GM18499 (cell line): Measurements from ENCODE around the gene PRR14.
"Not testable (repeated sequence)": the region's sequence is repeated elsewhere in the genome, so short reads cannot be mapped to it uniquely, and the experiment has no call there.

Source experiments
- ATAC-seq: cut with Tn5 transposase; IDR thresholded peaks from one replicate; pipeline ENCODE4 v1.9.1; 2021; ENCODE audit warnings: moderate number of reproducible peaks; ENCODE audit not compliant: insufficient read depth, unreplicated experiment

The PRR14 gene

GRCh38 chr16:30628628-30629540, 21.9 kb upstream of the PRR14 start:
- no peak for ATAC-seq

GRCh38 chr16:30632454-30632853, 18.3 kb upstream of the PRR14 start:
- ATAC-seq: not testable (repeated sequence)

- ATAC-seq: no peak
These were observed 17.2 kb upstream of the PRR14 start for GRCh38 chr16:30633526-30633925.

GRCh38 chr16:30636599-30636998, 14.2 kb upstream of the PRR14 start:
- no peak for ATAC-seq

GRCh38 chr16:30637139-30637538, 13.6 kb upstream of the PRR14 start:
- ATAC-seq: not testable (repeated sequence)

GRCh38 chr16:30637944-30638343, 12.8 kb upstream of the PRR14 start:
- no peak for ATAC-seq

GRCh38 chr16:30641378-30641982, 9.3 kb upstream of the PRR14 start:
- no peak for ATAC-seq

GRCh38 chr16:30644334-30644830, 6.4 kb upstream of the PRR14 start:
- no peak for ATAC-seq

GRCh38 chr16:30645727-30646126, 5.0 kb upstream of the PRR14 start:
- ATAC-seq: no peak

GRCh38 chr16:30647274-30647571, 3.5 kb upstream of the PRR14 start:
- no peak for ATAC-seq

GRCh38 chr16:30649725-30650368, 913 bp upstream of the PRR14 start:
- no peak for ATAC-seq

GRCh38 chr16:30651124-30652004, 604 bp downstream of the PRR14 start:
- no peak for ATAC-seq

- ATAC-seq: no peak
These were observed 1.2 kb downstream of the PRR14 start for GRCh38 chr16:30652005-30652296.

- no peak for ATAC-seq
These were observed 2.0 kb downstream of the PRR14 start for GRCh38 chr16:30652718-30653117.

- ATAC-seq: no peak
These were observed 4.1 kb downstream of the PRR14 start for GRCh38 chr16:30654856-30655255.

GRCh38 chr16:30655815-30656347, 5.1 kb downstream of the PRR14 start:
- ATAC-seq: no peak

GRCh38 chr16:30656388-30656787, 5.6 kb downstream of the PRR14 start:
- ATAC-seq: no peak

GRCh38 chr16:30656974-30657865, 6.5 kb downstream of the PRR14 start:
- ATAC-seq: no peak
